ENCODE results near the gene CPLX3.
A peak's percentile ranks its signal among the peaks of the same experiment; 100 is the strongest.

- TF ChIP-seq, protein P1, sequence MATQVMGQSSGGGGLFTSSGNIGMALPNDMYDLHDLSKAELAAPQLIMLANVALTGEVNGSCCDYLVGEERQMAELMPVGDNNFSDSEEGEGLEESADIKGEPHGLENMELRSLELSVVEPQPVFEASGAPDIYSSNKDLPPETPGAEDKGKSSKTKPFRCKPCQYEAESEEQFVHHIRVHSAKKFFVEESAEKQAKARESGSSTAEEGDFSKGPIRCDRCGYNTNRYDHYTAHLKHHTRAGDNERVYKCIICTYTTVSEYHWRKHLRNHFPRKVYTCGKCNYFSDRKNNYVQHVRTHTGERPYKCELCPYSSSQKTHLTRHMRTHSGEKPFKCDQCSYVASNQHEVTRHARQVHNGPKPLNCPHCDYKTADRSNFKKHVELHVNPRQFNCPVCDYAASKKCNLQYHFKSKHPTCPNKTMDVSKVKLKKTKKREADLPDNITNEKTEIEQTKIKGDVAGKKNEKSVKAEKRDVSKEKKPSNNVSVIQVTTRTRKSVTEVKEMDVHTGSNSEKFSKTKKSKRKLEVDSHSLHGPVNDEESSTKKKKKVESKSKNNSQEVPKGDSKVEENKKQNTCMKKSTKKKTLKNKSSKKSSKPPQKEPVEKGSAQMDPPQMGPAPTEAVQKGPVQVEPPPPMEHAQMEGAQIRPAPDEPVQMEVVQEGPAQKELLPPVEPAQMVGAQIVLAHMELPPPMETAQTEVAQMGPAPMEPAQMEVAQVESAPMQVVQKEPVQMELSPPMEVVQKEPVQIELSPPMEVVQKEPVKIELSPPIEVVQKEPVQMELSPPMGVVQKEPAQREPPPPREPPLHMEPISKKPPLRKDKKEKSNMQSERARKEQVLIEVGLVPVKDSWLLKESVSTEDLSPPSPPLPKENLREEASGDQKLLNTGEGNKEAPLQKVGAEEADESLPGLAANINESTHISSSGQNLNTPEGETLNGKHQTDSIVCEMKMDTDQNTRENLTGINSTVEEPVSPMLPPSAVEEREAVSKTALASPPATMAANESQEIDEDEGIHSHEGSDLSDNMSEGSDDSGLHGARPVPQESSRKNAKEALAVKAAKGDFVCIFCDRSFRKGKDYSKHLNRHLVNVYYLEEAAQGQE (IDR thresholded peaks at IDR 0.05; ENCODE audit: borderline replicate concordance): peak; percentile 31
- TF ChIP-seq CTCF (IDR thresholded peaks at IDR 0.05; ENCODE audit: poor library complexity, severe bottlenecking) (no peak), RAD21 (conservative IDR thresholded peaks at IDR 0.05) (no peak), POLR2AphosphoS5 (IDR thresholded peaks at IDR 0.05) (no peak), SMC3 (conservative IDR thresholded peaks at IDR 0.05; ENCODE audit: poor library complexity) (no peak), EP300 (conservative IDR thresholded peaks at IDR 0.05; ENCODE audit: poor library complexity, severe bottlenecking) (no peak), MXI1 (conservative IDR thresholded peaks at IDR 0.05; ENCODE audit: poor library complexity, severe bottlenecking) (no peak), EZH2 (IDR thresholded peaks at IDR 0.05; ENCODE audit: borderline replicate concordance, insufficient read depth, low read length, poor library complexity, severe bottlenecking) (no peak), TAF1 (IDR thresholded peaks at IDR 0.05; ENCODE audit: low read depth) (no peak)
Measured at GRCh38 chr15:74872702-74873035, 46.2 kb downstream of the CPLX3 start.
